Right lobe of liver (tissue), 4 donors: ENCODE measurements around the gene ARHGEF5.

Experiments
- POLR2A ChIP-seq: fragments of 450-650 bp; IDR thresholded peaks from one replicate; pipeline ENCODE4 v1.6.1; 2017; ENCODE audit warnings: antibody characterized with exemption, mild to moderate bottlenecking
- TF ChIP-seq, protein P1 (sequence below), 4 donors: fragments of 200-600 bp in 3 of 4; fragments of 450-650 bp in 1 of 4; IDR thresholded peaks; one replicate each; pipeline versions ENCODE4 v1.5.1 to v1.8.0; 2016 to 2022; ENCODE audit warnings: antibody characterized with exemption in 4 of 4, mild to moderate bottlenecking in 2 of 4
- donor health status: DM: no; HTN: no; CAD: no.
- donor health status: DM: no; HTN: no; CAD: no.
- donor health status: DM: no; HTN: yes; CAD: no.

DNA sequence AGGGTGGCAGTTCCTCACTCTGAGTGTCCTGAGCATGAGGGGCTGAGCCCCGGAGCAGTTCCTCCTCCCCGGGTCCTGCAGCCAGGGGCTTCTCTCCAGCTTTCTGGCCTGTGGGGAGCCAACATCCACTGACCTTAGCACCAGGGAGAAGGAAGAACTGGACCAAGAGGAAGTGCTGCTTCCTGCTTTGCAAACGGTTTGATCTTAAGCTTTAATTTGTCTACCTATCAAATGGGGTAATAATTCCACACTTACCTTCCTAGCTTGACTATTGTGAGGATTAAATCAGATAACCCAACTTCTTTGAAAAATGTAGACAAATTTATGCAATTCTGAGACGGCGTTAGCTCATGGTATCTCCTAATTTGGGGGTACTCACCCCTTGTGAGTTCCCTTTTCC is 46.3 kb downstream of the ARHGEF5 start:
- TF ChIP-seq, protein P1, sequence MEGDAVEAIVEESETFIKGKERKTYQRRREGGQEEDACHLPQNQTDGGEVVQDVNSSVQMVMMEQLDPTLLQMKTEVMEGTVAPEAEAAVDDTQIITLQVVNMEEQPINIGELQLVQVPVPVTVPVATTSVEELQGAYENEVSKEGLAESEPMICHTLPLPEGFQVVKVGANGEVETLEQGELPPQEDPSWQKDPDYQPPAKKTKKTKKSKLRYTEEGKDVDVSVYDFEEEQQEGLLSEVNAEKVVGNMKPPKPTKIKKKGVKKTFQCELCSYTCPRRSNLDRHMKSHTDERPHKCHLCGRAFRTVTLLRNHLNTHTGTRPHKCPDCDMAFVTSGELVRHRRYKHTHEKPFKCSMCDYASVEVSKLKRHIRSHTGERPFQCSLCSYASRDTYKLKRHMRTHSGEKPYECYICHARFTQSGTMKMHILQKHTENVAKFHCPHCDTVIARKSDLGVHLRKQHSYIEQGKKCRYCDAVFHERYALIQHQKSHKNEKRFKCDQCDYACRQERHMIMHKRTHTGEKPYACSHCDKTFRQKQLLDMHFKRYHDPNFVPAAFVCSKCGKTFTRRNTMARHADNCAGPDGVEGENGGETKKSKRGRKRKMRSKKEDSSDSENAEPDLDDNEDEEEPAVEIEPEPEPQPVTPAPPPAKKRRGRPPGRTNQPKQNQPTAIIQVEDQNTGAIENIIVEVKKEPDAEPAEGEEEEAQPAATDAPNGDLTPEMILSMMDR (IDR thresholded peaks at IDR 0.05): no peak
- no peak for TF ChIP-seq POLR2A
